ENCODE data around the gene AKAP8. TPM values are rescaled to one million over a fixed set of nuclear protein-coding genes. Genes with fewer than 3 reads are reported as not detected.

AKAP8 gene
- total and polyA plus RNA-seq, 9 of the 15 experiments (the other 6 are each of a cell fraction or from before 2014, with no cell fraction given): 3.4 to 56.5 (median 15.0) TPM

- no peak for TF ChIP-seq RERE (CRISPR knock-in tag; IDR thresholded peaks at IDR 0.05; ENCODE audit: borderline replicate concordance)
- TF ChIP-seq LARP7 (IDR thresholded peaks at IDR 0.05): no peak
Observed at GRCh38 chr19:15378534-15379082, 979 bp downstream of the AKAP8 start (continued).

DNA sequence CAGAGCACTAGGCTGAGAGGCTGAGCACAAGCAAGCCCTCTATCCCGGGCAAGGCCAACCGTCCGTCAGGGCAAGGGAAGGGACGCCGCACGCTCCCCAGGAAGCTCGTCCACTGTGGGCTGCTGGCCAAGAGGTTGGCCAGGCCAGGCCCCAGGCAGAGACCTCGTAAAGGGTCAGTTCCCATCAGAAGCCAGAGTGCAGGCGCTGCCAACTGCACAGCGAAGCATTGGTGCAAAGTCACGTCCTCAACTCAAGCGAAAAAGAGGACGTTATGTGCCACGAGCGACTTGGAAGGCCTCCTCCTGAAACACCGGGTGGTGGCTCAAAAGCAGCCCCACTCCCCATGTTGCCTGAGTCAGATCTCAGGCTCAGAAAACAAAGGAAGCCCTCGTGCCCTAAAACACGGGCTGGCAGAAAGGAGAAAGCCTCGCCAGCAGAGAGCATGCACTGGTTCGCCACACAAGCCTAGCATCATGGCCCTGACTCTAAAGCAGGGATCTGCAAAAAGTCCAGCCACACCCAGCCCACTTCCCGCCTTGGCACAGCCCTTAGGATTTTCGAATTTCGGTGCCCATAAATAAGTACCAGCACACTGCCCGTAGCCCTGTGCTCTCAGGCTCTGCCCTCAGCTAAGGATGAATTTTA is 4.7 kb downstream of the AKAP8 start:
- in situ Hi-C loops (cut with MboI): no loop called here
- ATAC-seq: no peak
- H3K27me3 ChIP-seq (ENCODE audit: control insufficient read depth in 2 of 2, insufficient read depth in 2 of 2, low read length in 2 of 2): no peaks in the 10 kb centered on the region; a peak in 1 of 5 replicates
- no peak for FAIRE-seq
- BruUV-seq (replicated peaks): no TSS peak
- H3K36me3 ChIP-seq (ENCODE audit: control insufficient read depth, insufficient read depth, low read length): peaks cover 63% of the 10 kb centered on the region; the same call in 2 of the 3 replicates
- H3K4me2 ChIP-seq (ENCODE audit: insufficient read depth, low read length): no peak overlapping the region
- H3K79me2 ChIP-seq (ENCODE audit: control insufficient read depth, insufficient read depth, low read length): peaks cover 66% of the 10 kb centered on the region
- no peak overlapping the region for H3K27ac ChIP-seq (ENCODE audit: extremely low read depth, low read depth, low read length)
- 92% methylated on average over 22 of the region's 24 CpGs for WGBS (ENCODE audit: insufficient coverage, low coverage, missing lambda C conversion rate)
- peaks cover 30% of the 10 kb centered on the region for H4K20me1 ChIP-seq (replicated peaks; ENCODE audit: control insufficient read depth, insufficient read depth, low read length)
- no peak overlapping the region for H2AFZ ChIP-seq (ENCODE audit: low read depth, low read length)
- DNase-seq (ENCODE audit: extremely low read depth in 1 of 4, low spot score in 3 of 4): no peak
- no peaks in the 10 kb centered on the region for H3K9me3 ChIP-seq (replicated peaks; ENCODE audit: control insufficient read depth, insufficient read depth, low read depth, low read length)
- POLR2A ChIA-PET: interaction anchor here (1.1 kb wide), 1 partner anchor 58 kb away, joined by 3 read pairs; no protein-coding TSS in a partner anchor
- H3K9me1 ChIP-seq (ENCODE audit: control insufficient read depth, insufficient read depth, low read length): peaks cover 3% of the 10 kb centered on the region
- CTCF ChIA-PET (ENCODE audit: low intra/inter-chr PET ratio): no interaction called here
- peak overlapping the region in 1 of 2 experiments; percentile 62; a peak in 2 of 4 replicates for H3K9ac ChIP-seq (ENCODE audit: insufficient read depth in 1 of 2, low read depth in 2 of 2, low read length in 2 of 2)
- intact Hi-C loops (cut with micrococcal nuclease): no loop called here
- no peak overlapping the region for H3K4me3 ChIP-seq
- H3K4me1 ChIP-seq (replicated peaks in 1 of 2; ENCODE audit: control insufficient read depth in 2 of 2, insufficient read depth in 2 of 2, low read length in 2 of 2): peaks cover 11 to 48% of the 10 kb centered on the region in 2 experiments
- TF ChIP-seq, protein P1, sequence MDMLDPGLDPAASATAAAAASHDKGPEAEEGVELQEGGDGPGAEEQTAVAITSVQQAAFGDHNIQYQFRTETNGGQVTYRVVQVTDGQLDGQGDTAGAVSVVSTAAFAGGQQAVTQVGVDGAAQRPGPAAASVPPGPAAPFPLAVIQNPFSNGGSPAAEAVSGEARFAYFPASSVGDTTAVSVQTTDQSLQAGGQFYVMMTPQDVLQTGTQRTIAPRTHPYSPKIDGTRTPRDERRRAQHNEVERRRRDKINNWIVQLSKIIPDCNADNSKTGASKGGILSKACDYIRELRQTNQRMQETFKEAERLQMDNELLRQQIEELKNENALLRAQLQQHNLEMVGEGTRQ (CRISPR knock-in tag; IDR thresholded peaks at IDR 0.05): no peak
- no peak for TF ChIP-seq ESRRB (CRISPR knock-in tag; IDR thresholded peaks at IDR 0.05; ENCODE audit: borderline replicate concordance)
- no peak for TF ChIP-seq RFX7 (CRISPR knock-in tag; IDR thresholded peaks at IDR 0.05)
- no peak for TF ChIP-seq CEBPB (tag; IDR thresholded peaks at IDR 0.05)
- TF ChIP-seq, protein P2, sequence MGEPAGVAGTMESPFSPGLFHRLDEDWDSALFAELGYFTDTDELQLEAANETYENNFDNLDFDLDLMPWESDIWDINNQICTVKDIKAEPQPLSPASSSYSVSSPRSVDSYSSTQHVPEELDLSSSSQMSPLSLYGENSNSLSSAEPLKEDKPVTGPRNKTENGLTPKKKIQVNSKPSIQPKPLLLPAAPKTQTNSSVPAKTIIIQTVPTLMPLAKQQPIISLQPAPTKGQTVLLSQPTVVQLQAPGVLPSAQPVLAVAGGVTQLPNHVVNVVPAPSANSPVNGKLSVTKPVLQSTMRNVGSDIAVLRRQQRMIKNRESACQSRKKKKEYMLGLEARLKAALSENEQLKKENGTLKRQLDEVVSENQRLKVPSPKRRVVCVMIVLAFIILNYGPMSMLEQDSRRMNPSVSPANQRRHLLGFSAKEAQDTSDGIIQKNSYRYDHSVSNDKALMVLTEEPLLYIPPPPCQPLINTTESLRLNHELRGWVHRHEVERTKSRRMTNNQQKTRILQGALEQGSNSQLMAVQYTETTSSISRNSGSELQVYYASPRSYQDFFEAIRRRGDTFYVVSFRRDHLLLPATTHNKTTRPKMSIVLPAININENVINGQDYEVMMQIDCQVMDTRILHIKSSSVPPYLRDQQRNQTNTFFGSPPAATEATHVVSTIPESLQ (CRISPR knock-in tag; IDR thresholded peaks at IDR 0.05): no peak
- TF ChIP-seq SPI1 (IDR thresholded peaks at IDR 0.05; ENCODE audit: borderline replicate concordance, low read depth, low read length): no peak
- TF ChIP-seq GMEB1 (CRISPR knock-in tag; IDR thresholded peaks at IDR 0.05): no peak
